Lower lobe of right lung (tissue), 2 donors: ENCODE results near the gene VIPR2. TPM values are rescaled to one million over a fixed set of nuclear protein-coding genes. Genes with fewer than 3 reads are reported as not detected.

ENCODE experiments used
- ATAC-seq, 2 donors: fragments of 200-7000 bp; cut with Tn5 transposase; one replicate each; pipeline ENCODE4 v1.9.1; 2020 to 2022; ENCODE audit warnings: mild to moderate bottlenecking in 2 of 2, moderate library complexity in 2 of 2
- DNase-seq: peaks from one replicate; pipeline ENCODE4 v3.0.0-alpha.2; 2020
- H3K27ac ChIP-seq: fragments of 200-600 bp; one replicate; pipeline ENCODE4 v1.8.0; 2022
- H3K27me3 ChIP-seq: fragments of 200-600 bp; one replicate; pipeline ENCODE4 v1.8.0; 2022; ENCODE audit warnings: low read depth
- H3K36me3 ChIP-seq: fragments of 200-600 bp; one replicate; pipeline ENCODE4 v1.8.0; 2022; ENCODE audit warnings: mild to moderate bottlenecking
- H3K4me1 ChIP-seq: fragments of 200-600 bp; one replicate; pipeline ENCODE4 v1.8.0; 2022
- H3K4me3 ChIP-seq: fragments of 200-600 bp; one replicate; pipeline ENCODE4 v1.8.0; 2022; ENCODE audit warnings: mild to moderate bottlenecking
- H3K9me3 ChIP-seq: fragments of 200-600 bp; one replicate; pipeline ENCODE4 v1.8.0; 2022
- CTCF ChIP-seq: fragments of 200-600 bp; IDR thresholded peaks from one replicate; pipeline ENCODE4 v1.8.0; 2022; ENCODE audit warnings: antibody characterized with exemption, mild to moderate bottlenecking
- intact Hi-C: fragments of 100-400 bp; cut with DNase I; formaldehyde crosslinking; loops from one replicate; pipeline ENCODE4 v1.11.0; 2022
- total RNA-seq: library from RNA; stranded (reverse); fragmentation: NEBNext Ultra II Directional; extraction: Animal tissue kit (Norgen Biotek cat#: 25700); gene quantifications from one replicate; pipeline ENCODE4 v1.2.1, GENCODE V29; 2021
- donor health status: DM: no; HTN: yes; CAD: no; lungs with severe emphysema.

The VIPR2 gene
- total RNA-seq, 1 donor from 2014 or later = 0.80 TPM

- ATAC-seq (no peak), DNase-seq (no peak)
- no peaks in the 10 kb centered on the region for H3K36me3 ChIP-seq
- TF ChIP-seq CTCF = no peak
- no peaks in the 10 kb centered on the region for H3K9me3 ChIP-seq
- no peak overlapping the region for H3K4me3 ChIP-seq
- H3K27me3 ChIP-seq = peaks cover 48% of the 10 kb centered on the region
- no peak overlapping the region for H3K27ac ChIP-seq
- H3K4me1 ChIP-seq = peaks cover 12% of the 10 kb centered on the region
- intact Hi-C loops = no loop called here
Measured at GRCh38 chr7:159146084-159146858, 1.6 kb upstream of the VIPR2 start.

DNA sequence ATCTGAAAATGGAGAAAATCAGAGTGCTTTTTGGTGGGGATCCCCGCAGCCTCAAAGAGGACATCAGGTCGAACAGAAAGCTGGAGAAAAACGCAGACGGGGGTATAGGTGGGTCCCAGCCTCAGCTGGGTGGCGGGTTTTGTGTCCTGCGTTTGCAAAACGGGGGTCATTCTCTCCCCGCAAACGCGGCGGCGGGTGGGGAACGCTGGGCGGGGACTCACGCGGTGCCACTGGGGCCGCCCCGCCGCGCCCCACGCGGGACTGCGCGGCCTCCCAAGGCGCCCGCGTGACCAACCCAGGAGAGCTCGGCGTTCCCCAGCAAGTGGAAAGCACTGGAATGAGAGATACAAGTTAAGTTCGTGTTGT, 806 bp upstream of the VIPR2 start:
- H3K4me3 ChIP-seq = peak overlapping the region; percentile 50
- no peaks in the 10 kb centered on the region for H3K9me3 ChIP-seq
- TF ChIP-seq CTCF = no peak
- H3K4me1 ChIP-seq = peaks cover 12% of the 10 kb centered on the region
- intact Hi-C loops = no loop called here
- H3K27ac ChIP-seq = no peak overlapping the region
- ATAC-seq = no peak
- DNase-seq = no peak
- peaks cover 52% of the 10 kb centered on the region for H3K27me3 ChIP-seq
- H3K36me3 ChIP-seq = no peaks in the 10 kb centered on the region

- Histone ChIP-seq H3K36me3 (no peaks in the 10 kb centered on the region), H3K4me3 (peak overlapping the region; percentile 50), H3K27me3 (peaks cover 52% of the 10 kb centered on the region), H3K9me3 (no peaks in the 10 kb centered on the region), H3K4me1 (peaks cover 12% of the 10 kb centered on the region), H3K27ac (no peak overlapping the region)
- DNase-seq (no peak), ATAC-seq (peak; percentile 23 to 44)
- TF ChIP-seq CTCF = no peak
- intact Hi-C loops = no loop called here
Measured at GRCh38 chr7:159143780-159144757, 598 bp downstream of the VIPR2 start.

DNA sequence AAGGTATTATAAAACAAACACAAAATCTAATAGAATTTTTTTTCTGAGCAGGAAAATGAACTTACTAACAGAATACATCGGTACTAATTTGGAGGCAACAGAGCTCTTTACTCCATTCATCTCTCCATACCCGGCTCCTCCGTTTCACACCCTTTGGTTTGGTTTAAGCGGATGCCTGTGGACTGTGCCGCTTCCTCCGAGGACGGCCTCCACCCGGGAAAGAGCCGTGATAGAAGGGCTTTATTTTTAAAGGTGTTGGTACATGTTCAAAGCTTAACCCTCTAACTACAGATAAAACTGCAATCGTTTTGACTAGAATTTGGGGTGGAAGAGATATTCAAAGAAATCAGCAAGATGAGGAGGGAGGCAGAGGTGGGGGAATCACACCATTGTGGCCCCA, 1.9 kb downstream of the VIPR2 start:
- H3K36me3 ChIP-seq = no peaks in the 10 kb centered on the region
- no peak overlapping the region for H3K27ac ChIP-seq

More for the DNA sequence above, 1.9 kb downstream of the VIPR2 start:
- H3K4me1 ChIP-seq = peaks cover 12% of the 10 kb centered on the region
- intact Hi-C loops = no loop called here
- peaks cover 52% of the 10 kb centered on the region for H3K27me3 ChIP-seq
- H3K9me3 ChIP-seq = no peaks in the 10 kb centered on the region
- ATAC-seq (no peak), DNase-seq (no peak)
- H3K4me3 ChIP-seq = no peak overlapping the region
- no peak for TF ChIP-seq CTCF
